Measurements from ENCODE around the gene YTHDC2. TPM values are rescaled to one million over a fixed set of nuclear protein-coding genes. Genes with fewer than 3 reads are reported as not detected.
A peak's percentile ranks its signal among the peaks of the same experiment; 100 is the strongest.
"Not testable (repeated sequence)": the region's sequence is repeated elsewhere in the genome, so short reads cannot be mapped to it uniquely, and the experiment has no call there.

The YTHDC2 gene
- total RNA-seq, 1 experiment from 2014 or later: 24.6 TPM

- no peaks in the 10 kb centered on the region for H3K27me3 Mint-ChIP-seq (ENCODE audit: insufficient read depth, unreplicated experiment)
- BruUV-seq (replicated peaks): no TSS peak
- H3K4me3 Mint-ChIP-seq (ENCODE audit: unreplicated experiment): no peak overlapping the region
- ChIA-PET CTCF (interaction anchor here (0.7 to 1.8 kb wide), 4 partner anchors 10 to 604 kb away, joined by 3 to 5 read pairs (median 4); no protein-coding TSS in a partner anchor), POLR2A (interaction anchor here (0.6 to 1.1 kb wide), 3 partner anchors 9 to 861 kb away, joined by 3 read pairs; no protein-coding TSS in a partner anchor)
- DNase-seq (ENCODE audit: unreplicated experiment): no peak
- no peaks in the 10 kb centered on the region for H3K9me3 Mint-ChIP-seq (ENCODE audit: unreplicated experiment)
- H3K27ac Mint-ChIP-seq (ENCODE audit: low read depth, unreplicated experiment): no peak overlapping the region
- intact Hi-C loops (cut with micrococcal nuclease): no loop called here
- peaks cover 15% of the 10 kb centered on the region for H3K36me3 Mint-ChIP-seq (ENCODE audit: insufficient read depth, unreplicated experiment)
- H3K4me1 Mint-ChIP-seq (ENCODE audit: insufficient read depth, unreplicated experiment): no peaks in the 10 kb centered on the region
- TF ChIP-seq, protein P1, sequence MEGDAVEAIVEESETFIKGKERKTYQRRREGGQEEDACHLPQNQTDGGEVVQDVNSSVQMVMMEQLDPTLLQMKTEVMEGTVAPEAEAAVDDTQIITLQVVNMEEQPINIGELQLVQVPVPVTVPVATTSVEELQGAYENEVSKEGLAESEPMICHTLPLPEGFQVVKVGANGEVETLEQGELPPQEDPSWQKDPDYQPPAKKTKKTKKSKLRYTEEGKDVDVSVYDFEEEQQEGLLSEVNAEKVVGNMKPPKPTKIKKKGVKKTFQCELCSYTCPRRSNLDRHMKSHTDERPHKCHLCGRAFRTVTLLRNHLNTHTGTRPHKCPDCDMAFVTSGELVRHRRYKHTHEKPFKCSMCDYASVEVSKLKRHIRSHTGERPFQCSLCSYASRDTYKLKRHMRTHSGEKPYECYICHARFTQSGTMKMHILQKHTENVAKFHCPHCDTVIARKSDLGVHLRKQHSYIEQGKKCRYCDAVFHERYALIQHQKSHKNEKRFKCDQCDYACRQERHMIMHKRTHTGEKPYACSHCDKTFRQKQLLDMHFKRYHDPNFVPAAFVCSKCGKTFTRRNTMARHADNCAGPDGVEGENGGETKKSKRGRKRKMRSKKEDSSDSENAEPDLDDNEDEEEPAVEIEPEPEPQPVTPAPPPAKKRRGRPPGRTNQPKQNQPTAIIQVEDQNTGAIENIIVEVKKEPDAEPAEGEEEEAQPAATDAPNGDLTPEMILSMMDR (IDR thresholded peaks at IDR 0.05; ENCODE audit: unreplicated experiment): no peak
Observed at GRCh38 chr5:113600255-113600905, 86.9 kb downstream of the YTHDC2 start.

- no peak for DNase-seq (ENCODE audit: unreplicated experiment)
- Mint-ChIP-seq H3K27ac (ENCODE audit: low read depth, unreplicated experiment) (no peak overlapping the region), H3K4me3 (ENCODE audit: unreplicated experiment) (no peak overlapping the region), H3K9me3 (ENCODE audit: unreplicated experiment) (no peaks in the 10 kb centered on the region), H3K27me3 (ENCODE audit: insufficient read depth, unreplicated experiment) (no peaks in the 10 kb centered on the region), H3K4me1 (ENCODE audit: insufficient read depth, unreplicated experiment) (no peaks in the 10 kb centered on the region), H3K36me3 (ENCODE audit: insufficient read depth, unreplicated experiment) (peaks cover 14% of the 10 kb centered on the region)
- BruUV-seq (replicated peaks): no TSS peak
- TF ChIP-seq, protein P1 (IDR thresholded peaks at IDR 0.05; ENCODE audit: unreplicated experiment): no peak
- POLR2A ChIA-PET: interaction anchor here (1.1 kb wide), 1 partner anchor 860 kb away, joined by 3 read pairs; no protein-coding TSS in a partner anchor
- intact Hi-C loops (cut with micrococcal nuclease): no loop called here
- CTCF ChIA-PET: interaction anchor here (1.5 to 1.6 kb wide), 2 partner anchors 10 to 849 kb away, joined by 3 to 5 read pairs; no protein-coding TSS in a partner anchor
Observed at GRCh38 chr5:113601423-113601822, 87.9 kb downstream of the YTHDC2 start.

DNA sequence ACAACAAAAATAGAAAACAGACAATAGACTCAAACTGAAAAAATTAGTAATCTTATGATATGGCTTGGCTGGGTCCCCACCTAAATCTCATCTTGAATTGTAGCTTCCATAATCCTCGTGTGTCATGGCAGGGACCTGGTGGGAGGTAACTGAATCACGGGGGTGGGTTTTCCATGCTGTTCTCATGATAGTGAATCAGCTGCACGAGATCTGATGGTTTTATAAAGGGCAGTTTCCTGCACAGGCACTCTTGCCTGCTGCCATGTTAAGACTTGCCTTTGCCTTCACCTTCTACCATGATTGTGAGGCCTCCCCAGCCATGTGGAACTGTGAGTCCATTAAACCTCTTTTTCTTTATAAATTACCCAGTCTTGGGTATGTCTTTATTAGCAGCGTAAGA is 89.8 kb downstream of the YTHDC2 start:
- H3K36me3 Mint-ChIP-seq (ENCODE audit: insufficient read depth, unreplicated experiment); H3K4me3 Mint-ChIP-seq (ENCODE audit: unreplicated experiment); H3K27ac Mint-ChIP-seq (ENCODE audit: low read depth, unreplicated experiment); H3K4me1 Mint-ChIP-seq (ENCODE audit: insufficient read depth, unreplicated experiment); intact Hi-C loops (cut with micrococcal nuclease); DNase-seq (ENCODE audit: unreplicated experiment); H3K27me3 Mint-ChIP-seq (ENCODE audit: insufficient read depth, unreplicated experiment); BruUV-seq (replicated peaks); H3K9me3 Mint-ChIP-seq (ENCODE audit: unreplicated experiment): not testable (repeated sequence)
- ChIA-PET CTCF (interaction anchor here (0.7 to 2.2 kb wide), 7 partner anchors 9 to 1465 kb away, joined by 3 to 16 read pairs (median 6); no protein-coding TSS in a partner anchor), POLR2A (interaction anchor here (1.2 kb wide), 1 partner anchor 12 kb away, joined by 3 read pairs; no protein-coding TSS in a partner anchor)

- no peaks in the 10 kb centered on the region for H3K4me1 Mint-ChIP-seq (ENCODE audit: insufficient read depth, unreplicated experiment)
- CTCF ChIA-PET: interaction anchor here (0.5 to 2.5 kb wide), 18 partner anchors 9 to 1698 kb away, joined by 3 to 19 read pairs (median 4); no protein-coding TSS in a partner anchor
- TF ChIP-seq, protein P1 (IDR thresholded peaks at IDR 0.05; ENCODE audit: unreplicated experiment): peak; percentile 91
- no peaks in the 10 kb centered on the region for H3K27me3 Mint-ChIP-seq (ENCODE audit: insufficient read depth, unreplicated experiment)
- no peaks in the 10 kb centered on the region for H3K36me3 Mint-ChIP-seq (ENCODE audit: insufficient read depth, unreplicated experiment)
- intact Hi-C loops (cut with micrococcal nuclease): loop anchor here (1.0 to 5.0 kb wide), 5 partner anchors 92 to 1055 kb away; no protein-coding TSS in a partner anchor
- H3K4me3 Mint-ChIP-seq (ENCODE audit: unreplicated experiment): no peak overlapping the region
- no peaks in the 10 kb centered on the region for H3K9me3 Mint-ChIP-seq (ENCODE audit: unreplicated experiment)
- POLR2A ChIA-PET: no interaction called here
- H3K27ac Mint-ChIP-seq (ENCODE audit: low read depth, unreplicated experiment): no peak overlapping the region
- DNase-seq (ENCODE audit: unreplicated experiment): peak; percentile 70
- BruUV-seq (replicated peaks): no TSS peak
Observed at GRCh38 chr5:113606298-113607134, 93.0 kb downstream of the YTHDC2 start.
